NB4 (cell line): ENCODE measurements around the gene MSGN1.

ENCODE experiments used
- DNase-seq: peaks from one replicate; pipeline ENCODE4 v3.0.0; 2010; ENCODE audit warnings: low read depth
- H3K4me3 ChIP-seq: one replicate; pipeline ENCODE4 v1.5.1; 2011; ENCODE audit warnings: mild to moderate bottlenecking, low read depth, low read length, moderate library complexity
- CTCF ChIP-seq: IDR thresholded peaks from one replicate; pipeline ENCODE4 v1.5.1; 2012; ENCODE audit warnings: low read depth, low read length
- MAX ChIP-seq: IDR thresholded peaks from 2 replicates; pipeline ENCODE4 v1.6.1; 2011; ENCODE audit warnings: low read depth, low read length
- MYC ChIP-seq: IDR thresholded peaks from 2 replicates; pipeline ENCODE4 v1.6.1; 2011; ENCODE audit warnings: low read depth, low read length
- POLR2A ChIP-seq: IDR thresholded peaks from 2 replicates; pipeline ENCODE4 v1.6.1; 2011; ENCODE audit warnings: mild to moderate bottlenecking; ENCODE audit not compliant: insufficient read length; ENCODE audit errors: extremely low read depth

The MSGN1 gene

GRCh38 chr2:17816396-17817245, at the start of gene MSGN1:
Gene MSGN1, plus strand, starts transcription at chr2:17816460. Its CDS starts 59 bp downstream, at chr2:17816519.
- no peak within 1 kb of the TSS for H3K4me3 ChIP-seq
- no peak for DNase-seq
- TF ChIP-seq MYC (no peak), CTCF (no peak), POLR2A (no peak), MAX (no peak)

- no peak overlapping the region for H3K4me3 ChIP-seq
- no peak for DNase-seq
- TF ChIP-seq MYC (no peak), MAX (no peak), CTCF (no peak), POLR2A (no peak)
Measured at GRCh38 chr2:17768894-17769293, 47.4 kb upstream of the MSGN1 start.

GRCh38 chr2:17771956-17772355, 44.3 kb upstream of the MSGN1 start:
- DNase-seq: no peak
- TF ChIP-seq CTCF: no peak
- TF ChIP-seq POLR2A: no peak
- TF ChIP-seq MYC: no peak
- no peak overlapping the region for H3K4me3 ChIP-seq

- DNase-seq: no peak
- no peak overlapping the region for H3K4me3 ChIP-seq
- TF ChIP-seq CTCF: no peak
- TF ChIP-seq MYC: no peak
- no peak for TF ChIP-seq POLR2A
Measured at GRCh38 chr2:17772532-17772931, 43.7 kb upstream of the MSGN1 start.

GRCh38 chr2:17780546-17780945, 35.7 kb upstream of the MSGN1 start:
- H3K4me3 ChIP-seq: no peak overlapping the region
- no peak for TF ChIP-seq MYC
- TF ChIP-seq POLR2A: no peak
- no peak for TF ChIP-seq CTCF
- no peak for TF ChIP-seq MAX
- DNase-seq: no peak

GRCh38 chr2:17781482-17781881, 34.8 kb upstream of the MSGN1 start:
- TF ChIP-seq MYC: no peak
- no peak for TF ChIP-seq MAX
- no peak for TF ChIP-seq POLR2A
- no peak for TF ChIP-seq CTCF
- H3K4me3 ChIP-seq: no peak overlapping the region
- DNase-seq: no peak
